OCI-LY7 (cell line): Measurements from ENCODE around the gene APEH.
"Not testable (repeated sequence)": the region's sequence is repeated elsewhere in the genome, so short reads cannot be mapped to it uniquely, and the experiment has no call there.

Source experiments
- EZH2phosphoT487 ChIP-seq: fragments of 200-600 bp; sonication (generic); IDR thresholded peaks from 2 replicates; pipeline ENCODE4 v1.6.1; 2018; ENCODE audit warnings: low read depth, borderline replicate concordance, mild to moderate bottlenecking, mixed run types, antibody characterized with exemption, low read length, moderate library complexity, mixed read lengths
- TF ChIP-seq, protein P1 (sequence below): fragments of 200-600 bp; sonication (generic); conservative IDR thresholded peaks from 2 replicates; pipeline ENCODE4 v1.5.1; 2014; ENCODE audit warnings: mild to moderate bottlenecking, antibody characterized with exemption, low read length, moderate library complexity, mixed read lengths

DNA sequence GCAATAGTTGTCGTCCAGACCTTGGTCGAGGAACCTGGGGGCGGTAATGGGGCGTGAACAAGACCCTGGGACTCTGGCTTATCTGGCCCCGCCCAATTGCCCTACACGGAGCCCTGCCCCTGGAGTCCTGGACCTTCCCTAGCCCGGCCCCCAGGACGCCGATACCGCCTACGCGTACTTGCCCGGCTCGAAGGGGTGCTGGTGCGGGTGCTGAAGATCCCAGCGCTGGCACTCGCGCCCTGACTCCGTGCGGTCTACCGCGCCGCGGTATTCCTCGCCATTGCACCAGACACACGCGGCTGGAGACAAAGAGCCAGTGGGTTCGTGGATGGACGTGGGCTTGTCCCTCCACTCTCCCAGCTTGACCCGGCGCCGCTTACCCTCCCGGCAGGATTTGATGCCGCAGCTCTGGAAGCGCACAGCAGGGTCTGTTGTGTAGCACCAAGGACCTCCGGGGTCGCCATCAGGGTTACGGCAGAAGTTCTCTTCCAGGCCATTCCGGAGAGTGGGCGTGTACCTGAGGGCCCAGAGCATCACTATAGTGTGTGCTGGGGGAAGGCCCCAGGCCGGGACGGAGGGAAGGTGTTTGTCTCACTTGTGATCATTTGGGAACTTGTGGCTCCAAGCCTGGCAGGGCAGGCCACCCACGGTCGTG, 12.7 kb downstream of the APEH start:
- TF ChIP-seq, protein P1, sequence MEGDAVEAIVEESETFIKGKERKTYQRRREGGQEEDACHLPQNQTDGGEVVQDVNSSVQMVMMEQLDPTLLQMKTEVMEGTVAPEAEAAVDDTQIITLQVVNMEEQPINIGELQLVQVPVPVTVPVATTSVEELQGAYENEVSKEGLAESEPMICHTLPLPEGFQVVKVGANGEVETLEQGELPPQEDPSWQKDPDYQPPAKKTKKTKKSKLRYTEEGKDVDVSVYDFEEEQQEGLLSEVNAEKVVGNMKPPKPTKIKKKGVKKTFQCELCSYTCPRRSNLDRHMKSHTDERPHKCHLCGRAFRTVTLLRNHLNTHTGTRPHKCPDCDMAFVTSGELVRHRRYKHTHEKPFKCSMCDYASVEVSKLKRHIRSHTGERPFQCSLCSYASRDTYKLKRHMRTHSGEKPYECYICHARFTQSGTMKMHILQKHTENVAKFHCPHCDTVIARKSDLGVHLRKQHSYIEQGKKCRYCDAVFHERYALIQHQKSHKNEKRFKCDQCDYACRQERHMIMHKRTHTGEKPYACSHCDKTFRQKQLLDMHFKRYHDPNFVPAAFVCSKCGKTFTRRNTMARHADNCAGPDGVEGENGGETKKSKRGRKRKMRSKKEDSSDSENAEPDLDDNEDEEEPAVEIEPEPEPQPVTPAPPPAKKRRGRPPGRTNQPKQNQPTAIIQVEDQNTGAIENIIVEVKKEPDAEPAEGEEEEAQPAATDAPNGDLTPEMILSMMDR, result not testable (repeated sequence)
- TF ChIP-seq EZH2phosphoT487, result not testable (repeated sequence)
